ENCODE data around the gene MCTP1.

The MCTP1 gene

DNA sequence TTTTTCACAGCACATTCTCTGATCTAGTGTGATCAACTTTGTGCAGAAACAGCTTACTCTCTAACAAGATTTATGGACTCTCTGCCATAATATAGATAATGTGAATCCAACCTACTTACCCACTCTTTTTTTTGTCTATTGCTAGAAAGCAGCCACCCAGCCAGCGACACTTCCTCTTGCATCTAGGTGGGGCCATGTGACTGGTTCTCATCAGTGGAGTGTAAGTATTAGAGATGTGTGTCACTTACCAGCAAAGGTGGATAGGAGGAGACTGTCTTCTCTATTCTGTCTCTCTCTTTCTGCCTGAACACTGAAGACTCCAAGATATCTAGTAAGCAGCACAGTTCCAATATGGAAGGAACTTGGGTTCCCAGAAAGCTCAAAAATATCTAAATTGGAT lies 174.8 kb downstream of the MCTP1 start:
- no peak for DNase-seq

GRCh38 chr5:95107138-95107537 lies 177.8 kb downstream of the MCTP1 start:
- no peak for DNase-seq

DNA sequence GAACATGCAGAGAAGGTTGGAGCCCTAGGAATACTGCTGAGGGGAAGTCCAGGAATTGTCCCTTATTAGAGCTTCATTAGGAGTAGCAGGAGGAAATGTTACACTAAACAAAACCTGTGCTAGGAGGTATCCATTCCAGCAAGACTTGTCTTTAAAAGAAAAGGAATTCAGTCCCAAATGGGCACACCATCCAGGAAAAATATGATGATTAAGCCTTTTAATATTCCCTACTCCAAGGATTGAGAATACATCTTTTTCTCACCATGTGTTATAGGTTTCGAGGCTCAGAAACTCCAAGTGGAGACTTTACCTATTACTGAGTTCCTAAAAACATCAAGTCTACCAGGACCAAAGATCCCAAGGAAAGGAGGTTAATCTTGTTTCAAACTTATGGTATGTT lies 179.3 kb downstream of the MCTP1 start:
- no peak for DNase-seq

DNA sequence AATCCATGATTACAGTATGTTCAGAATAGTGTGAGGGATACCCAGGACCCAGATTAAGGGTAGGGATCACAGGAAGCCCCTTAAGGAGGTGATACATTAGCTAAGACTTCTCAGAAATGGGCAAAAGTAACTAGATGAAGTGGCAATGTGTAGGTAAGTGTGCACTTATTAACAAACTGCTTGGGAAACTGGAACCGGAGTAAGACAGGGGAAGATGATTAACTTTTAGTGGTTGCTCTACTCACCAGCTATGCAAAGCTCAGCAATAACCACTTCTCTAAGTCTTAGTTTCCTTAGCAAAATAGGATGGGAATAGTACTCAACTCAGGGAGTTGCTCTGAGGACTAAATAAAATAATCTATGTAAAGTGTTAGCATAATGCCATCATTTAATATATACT lies 182.2 kb downstream of the MCTP1 start:
- no peak for DNase-seq

DNA sequence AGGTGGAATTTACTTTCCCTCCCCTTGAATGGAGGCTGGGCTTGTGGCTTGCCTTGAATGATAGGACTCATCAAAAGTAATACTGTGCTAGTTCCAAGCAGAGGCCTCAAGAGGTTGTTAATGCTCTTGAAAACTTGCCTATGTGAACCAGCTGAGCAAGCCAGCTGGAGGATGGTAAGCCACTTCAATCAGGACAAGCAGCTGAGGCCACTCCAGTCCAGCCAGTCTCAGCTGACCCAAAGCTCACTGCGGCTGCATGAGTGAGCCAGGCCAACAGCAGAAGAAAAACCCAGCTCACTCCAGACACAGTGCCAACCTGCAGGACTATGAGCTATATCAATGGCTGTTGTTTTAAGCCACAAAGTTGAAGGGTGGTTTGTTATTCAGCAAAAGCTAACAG lies 182.8 kb downstream of the MCTP1 start:
- no peak for DNase-seq

DNA sequence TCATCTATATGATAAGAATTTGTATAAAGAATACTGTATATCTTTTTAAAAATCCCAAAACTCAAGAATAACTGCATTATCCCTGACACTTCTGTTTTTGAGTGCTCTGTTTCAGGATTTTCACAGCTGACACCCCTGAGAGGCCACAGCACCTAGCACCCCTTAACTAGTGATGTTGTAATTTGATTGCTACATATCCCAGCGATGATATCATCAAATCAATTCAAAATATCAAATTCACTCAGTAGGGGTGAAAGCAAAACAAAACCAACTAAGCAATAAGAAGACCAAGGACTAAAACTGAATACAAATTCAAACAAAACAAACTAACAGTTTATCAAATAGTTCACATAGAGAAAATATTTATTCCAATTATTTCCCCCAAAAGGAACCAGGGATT lies 184.3 kb downstream of the MCTP1 start:
- no peak for DNase-seq

- DNase-seq, result no peak
Measured at GRCh38 chr5:95098012-95098411, 186.9 kb downstream of the MCTP1 start.

- no peak for DNase-seq
Measured at GRCh38 chr5:95093211-95093610, 191.7 kb downstream of the MCTP1 start.

- DNase-seq, result no peak
Measured at GRCh38 chr5:95090774-95091173, 194.1 kb downstream of the MCTP1 start.

DNA sequence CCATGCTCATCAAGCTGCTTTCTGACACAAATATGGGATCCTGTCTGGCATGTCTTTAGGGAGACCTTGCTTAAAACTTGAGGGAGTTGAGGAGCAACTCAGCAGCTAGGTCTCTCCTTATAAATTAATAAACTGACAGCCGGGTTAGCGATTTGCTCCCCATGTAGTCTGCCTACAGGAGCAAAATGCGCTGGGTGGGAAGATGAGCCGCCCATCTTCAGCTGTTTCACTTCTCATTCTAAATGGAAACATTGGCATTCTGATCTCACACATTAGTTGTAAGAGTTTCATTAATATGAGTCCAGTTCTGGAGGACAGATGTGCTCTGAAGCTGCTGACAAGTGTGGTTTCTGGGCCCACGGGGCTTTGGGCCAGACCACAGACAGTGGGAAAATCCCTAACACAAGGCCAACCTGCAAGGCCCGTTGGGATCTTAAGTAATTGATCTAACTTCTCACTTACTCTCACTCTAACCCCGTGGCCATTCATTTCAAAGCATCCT lies 197.0 kb downstream of the MCTP1 start:
- DNase-seq, result no peak

- no peak for DNase-seq
Measured at GRCh38 chr5:95086927-95087815, 197.7 kb downstream of the MCTP1 start.

GRCh38 chr5:95084757-95085156 lies 200.1 kb downstream of the MCTP1 start:
- no peak for DNase-seq

- no peak for DNase-seq
Measured at GRCh38 chr5:95083606-95084005, 201.3 kb downstream of the MCTP1 start.

DNA sequence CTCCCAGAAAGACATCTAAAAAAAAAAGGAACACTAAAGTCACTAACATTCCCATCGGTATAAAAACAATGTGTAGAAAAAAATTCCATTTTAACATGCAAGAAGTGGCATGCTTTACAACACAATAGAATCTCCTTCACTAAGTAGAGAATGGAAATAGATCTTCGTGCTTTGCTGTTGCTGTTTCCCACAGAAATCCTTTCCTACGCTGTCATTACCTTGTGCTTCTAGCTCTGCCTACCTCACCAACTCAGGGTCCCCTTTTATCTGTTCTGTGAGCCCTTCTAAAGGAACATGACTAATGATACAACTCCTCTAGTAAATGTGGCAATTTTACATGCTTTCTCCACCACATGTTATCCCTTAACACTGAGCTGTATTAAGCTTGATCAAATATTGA lies 202.9 kb downstream of the MCTP1 start:
- no peak for DNase-seq

DNA sequence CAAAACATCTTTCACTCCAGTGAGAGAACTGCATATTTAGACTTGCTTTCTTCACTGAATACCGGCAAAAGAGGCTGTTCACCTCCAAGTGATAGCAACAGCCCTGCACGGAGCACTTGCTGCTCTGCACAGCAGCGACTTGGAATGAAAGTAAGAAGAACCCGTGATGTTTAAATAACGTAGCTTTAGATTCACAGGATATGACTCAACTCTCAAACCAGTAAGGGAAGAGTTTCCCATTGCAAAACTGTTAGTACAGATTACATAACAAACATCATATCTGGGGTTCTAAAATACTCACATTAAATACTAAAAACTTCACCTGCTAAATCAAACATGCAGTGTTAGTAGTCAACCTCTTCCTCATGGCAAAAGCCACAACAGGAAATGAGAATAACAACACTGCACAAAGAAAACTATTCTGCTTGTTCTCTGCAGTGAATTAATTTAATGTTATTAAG lies 203.4 kb downstream of the MCTP1 start:
- no peak for DNase-seq

DNA sequence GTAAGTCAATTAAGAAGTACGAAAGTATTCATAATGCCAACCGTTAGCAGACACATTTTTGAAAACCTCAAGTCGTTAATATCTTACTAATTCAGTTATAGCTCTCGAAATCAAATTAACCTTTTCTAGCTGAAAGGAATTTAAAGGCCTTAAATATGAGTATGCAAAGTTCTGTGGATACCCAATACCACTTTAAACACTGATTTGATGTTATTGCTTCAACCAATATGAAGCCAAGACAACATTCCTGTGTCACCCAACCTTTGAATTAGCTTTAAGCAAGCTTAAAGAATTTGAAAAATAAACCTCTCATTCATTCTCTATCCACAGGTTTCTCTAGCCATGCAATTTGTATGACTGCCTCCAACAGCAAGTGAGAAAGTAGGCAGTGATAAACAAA lies 204.5 kb downstream of the MCTP1 start:
- no peak for DNase-seq

DNA sequence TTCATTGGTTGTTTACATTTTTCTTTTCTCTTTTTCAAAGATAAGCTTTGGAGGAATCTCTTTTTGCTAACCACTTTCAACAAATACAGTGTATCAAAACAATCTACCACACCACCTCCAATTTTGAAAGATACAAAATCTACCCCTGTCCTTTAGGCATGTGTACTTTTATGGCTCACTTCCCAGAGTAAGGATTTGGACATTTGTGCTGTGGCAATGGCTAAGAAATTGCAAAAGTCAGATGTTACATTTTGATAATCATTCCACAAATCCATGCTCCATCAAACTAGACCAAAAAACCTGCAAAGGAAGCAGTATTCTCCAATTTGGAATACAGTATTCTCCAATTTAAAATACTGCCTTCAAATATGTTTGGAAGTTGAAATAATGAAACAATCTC lies 204.9 kb downstream of the MCTP1 start:
- no peak for DNase-seq

DNA sequence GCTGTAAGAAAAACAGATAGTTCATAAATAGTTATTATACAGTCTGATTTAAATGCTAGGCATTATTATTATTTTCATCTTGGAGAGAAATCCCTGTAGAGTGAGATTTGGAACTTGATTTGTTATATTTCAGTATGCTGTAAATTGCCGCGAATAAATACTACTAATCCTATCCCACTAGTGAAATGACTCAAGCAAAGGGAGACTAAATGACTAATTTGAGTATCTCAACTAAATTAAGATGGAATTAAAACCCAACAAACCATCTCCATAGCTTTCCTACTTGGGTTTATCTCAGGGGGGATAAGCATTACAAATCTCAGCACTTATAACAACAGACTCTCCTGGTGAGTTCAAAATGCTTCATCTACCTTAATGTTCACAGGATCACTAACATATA lies 206.0 kb downstream of the MCTP1 start:
- no peak for DNase-seq

- DNase-seq, result no peak
Measured at GRCh38 chr5:95076395-95077185, 208.3 kb downstream of the MCTP1 start.

- DNase-seq, result no peak
Measured at GRCh38 chr5:95075111-95075510, 209.8 kb downstream of the MCTP1 start.

- DNase-seq, result no peak
Measured at GRCh38 chr5:95072281-95072680, 212.6 kb downstream of the MCTP1 start.

DNA sequence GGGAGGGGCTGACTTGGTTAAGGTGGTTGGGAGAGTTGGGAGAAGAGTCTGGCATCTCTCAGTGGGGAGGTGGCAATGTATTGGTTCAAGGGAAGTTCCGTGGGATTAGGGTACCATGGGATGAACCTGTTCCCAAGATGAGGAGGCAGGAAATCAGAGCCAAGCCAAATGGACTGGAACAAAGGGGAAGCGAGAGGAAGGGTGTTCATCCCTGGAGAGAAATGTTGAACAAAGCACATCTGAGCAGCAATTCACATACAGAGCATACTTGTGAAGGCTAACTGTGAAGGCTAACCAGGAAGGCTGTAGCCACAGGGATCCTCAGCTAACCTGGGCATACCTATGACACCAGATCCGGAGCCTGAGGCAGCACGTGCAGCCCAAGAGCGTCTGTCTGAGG lies 214.0 kb downstream of the MCTP1 start:
- DNase-seq, result no peak

DNA sequence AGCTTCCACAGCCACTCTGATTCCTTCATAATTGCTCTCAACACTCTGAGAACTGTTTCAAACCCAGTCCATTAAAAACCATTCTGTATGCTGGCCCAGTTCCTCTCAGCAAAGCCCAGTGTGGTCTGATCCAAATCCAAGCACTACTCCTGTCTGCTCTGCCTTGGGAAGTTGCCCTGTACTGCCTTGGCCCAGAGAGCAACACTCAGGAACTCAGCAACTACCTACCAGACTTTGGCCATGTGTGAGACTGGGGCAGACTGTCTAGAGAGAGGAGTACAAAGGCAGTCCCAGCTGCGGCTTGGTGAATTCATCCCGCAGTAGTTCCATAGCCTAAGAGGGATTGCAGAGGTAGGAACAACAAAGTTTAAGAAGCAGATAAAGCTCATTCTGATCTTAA lies 214.4 kb downstream of the MCTP1 start:
- DNase-seq, result no peak

GRCh38 chr5:95069948-95070347 lies 214.9 kb downstream of the MCTP1 start:
- no peak for DNase-seq
